ENCODE measurements around the gene TMIE. TPM values are rescaled to one million over a fixed set of nuclear protein-coding genes. Genes with fewer than 3 reads are reported as not detected.

Gene TMIE
- total and polyA plus RNA-seq, 2 of the 8 experiments (the other 6 are each of a cell fraction or from before 2014, with no cell fraction given) = 0.45 to 0.67 TPM

GRCh38 chr3:46705751-46706552 is 4.8 kb downstream of the TMIE start (continued):
- no peak for TF ChIP-seq POU5F1 (IDR thresholded peaks at IDR 0.05; ENCODE audit: low read depth, low read length)
- TF ChIP-seq EZH2 (IDR thresholded peaks at IDR 0.05; ENCODE audit: low read depth, low read length, severe bottlenecking) = no peak
- TF ChIP-seq HDAC6 (IDR thresholded peaks at IDR 0.05; ENCODE audit: low read depth, low read length) = no peak
- no peak for TF ChIP-seq EP300 (IDR thresholded peaks at IDR 0.05; ENCODE audit: borderline replicate concordance in 1 of 2, low read depth in 2 of 2, low read length in 2 of 2)
- TF ChIP-seq SP1 (IDR thresholded peaks at IDR 0.05; ENCODE audit: low read depth, low read length) = no peak
- TF ChIP-seq CREB1 (IDR thresholded peaks at IDR 0.05) = no peak
- no peak for TF ChIP-seq CTBP2 (IDR thresholded peaks at IDR 0.05; ENCODE audit: borderline replicate concordance, insufficient read depth, insufficient read length, low read length)
- TF ChIP-seq YY1 (IDR thresholded peaks at IDR 0.05; ENCODE audit: low read depth, low read length) = no peak
- no peak for TF ChIP-seq JUND (IDR thresholded peaks at IDR 0.05; ENCODE audit: low read length)
